ENCODE measurements around the gene TNIP1. TPM values are rescaled to one million over a fixed set of nuclear protein-coding genes. Genes with fewer than 3 reads are reported as not detected.

TNIP1 gene
- total RNA-seq, 2 donors from 2014 or later: 51.3 to 52.2 TPM

DNA sequence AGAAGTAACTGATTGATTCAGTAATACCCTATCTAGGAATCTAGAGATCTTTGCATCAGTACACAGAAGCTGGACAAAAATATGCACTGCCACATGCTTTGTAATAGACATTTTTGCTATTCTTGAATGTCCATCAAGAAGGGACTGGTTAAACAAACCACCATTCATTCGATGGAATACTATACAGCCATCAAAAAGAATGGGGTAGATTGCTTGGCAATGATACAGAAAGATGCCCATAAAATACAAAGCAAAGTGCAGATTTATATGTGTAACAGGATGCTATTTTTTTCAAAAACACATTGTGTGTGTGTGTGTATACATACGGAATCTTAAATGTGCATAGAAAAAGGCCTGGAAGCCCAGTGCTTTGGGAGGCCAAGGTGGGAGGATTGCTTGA is 7.6 kb downstream of the TNIP1 start:
- Mint-ChIP-seq H3K9me3 (no peaks in the 10 kb centered on the region), H3K27me3 (ENCODE audit: insufficient read depth) (no peaks in the 10 kb centered on the region), H3K27ac (no peak overlapping the region), H3K4me3 (no peak overlapping the region), H3K36me3 (ENCODE audit: low read depth) (peaks cover 5% of the 10 kb centered on the region), H3K4me1 (peaks cover 7% of the 10 kb centered on the region)
- no peak for DNase-seq
- Histone ChIP-seq H3K4me1 (ENCODE audit: control insufficient read depth, insufficient read depth, low read length) (peaks cover 8% of the 10 kb centered on the region), H3K9me3 (ENCODE audit: control insufficient read depth, low read length) (no peaks in the 10 kb centered on the region), H3K9ac (ENCODE audit: extremely low read depth, low read length, poor library complexity, severe bottlenecking) (no peak overlapping the region), H3K27ac (ENCODE audit: low read depth, low read length) (no peak overlapping the region), H3K27me3 (ENCODE audit: control insufficient read depth, insufficient read depth, low read length, poor library complexity, severe bottlenecking) (no peaks in the 10 kb centered on the region), H3K4me3 (ENCODE audit: low read length) (no peak overlapping the region), H3K36me3 (ENCODE audit: control insufficient read depth, insufficient read depth, low read length) (no peaks in the 10 kb centered on the region)
- TF ChIP-seq, protein P1, sequence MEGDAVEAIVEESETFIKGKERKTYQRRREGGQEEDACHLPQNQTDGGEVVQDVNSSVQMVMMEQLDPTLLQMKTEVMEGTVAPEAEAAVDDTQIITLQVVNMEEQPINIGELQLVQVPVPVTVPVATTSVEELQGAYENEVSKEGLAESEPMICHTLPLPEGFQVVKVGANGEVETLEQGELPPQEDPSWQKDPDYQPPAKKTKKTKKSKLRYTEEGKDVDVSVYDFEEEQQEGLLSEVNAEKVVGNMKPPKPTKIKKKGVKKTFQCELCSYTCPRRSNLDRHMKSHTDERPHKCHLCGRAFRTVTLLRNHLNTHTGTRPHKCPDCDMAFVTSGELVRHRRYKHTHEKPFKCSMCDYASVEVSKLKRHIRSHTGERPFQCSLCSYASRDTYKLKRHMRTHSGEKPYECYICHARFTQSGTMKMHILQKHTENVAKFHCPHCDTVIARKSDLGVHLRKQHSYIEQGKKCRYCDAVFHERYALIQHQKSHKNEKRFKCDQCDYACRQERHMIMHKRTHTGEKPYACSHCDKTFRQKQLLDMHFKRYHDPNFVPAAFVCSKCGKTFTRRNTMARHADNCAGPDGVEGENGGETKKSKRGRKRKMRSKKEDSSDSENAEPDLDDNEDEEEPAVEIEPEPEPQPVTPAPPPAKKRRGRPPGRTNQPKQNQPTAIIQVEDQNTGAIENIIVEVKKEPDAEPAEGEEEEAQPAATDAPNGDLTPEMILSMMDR (conservative IDR thresholded peaks at IDR 0.05): no peak
- WGBS, 2 experiments (ENCODE audit: insufficient coverage in 1 of 2, insufficient read length in 1 of 2): 83 to 88% methylated on average over 1 to 2 of the region's 2 CpGs

DNA sequence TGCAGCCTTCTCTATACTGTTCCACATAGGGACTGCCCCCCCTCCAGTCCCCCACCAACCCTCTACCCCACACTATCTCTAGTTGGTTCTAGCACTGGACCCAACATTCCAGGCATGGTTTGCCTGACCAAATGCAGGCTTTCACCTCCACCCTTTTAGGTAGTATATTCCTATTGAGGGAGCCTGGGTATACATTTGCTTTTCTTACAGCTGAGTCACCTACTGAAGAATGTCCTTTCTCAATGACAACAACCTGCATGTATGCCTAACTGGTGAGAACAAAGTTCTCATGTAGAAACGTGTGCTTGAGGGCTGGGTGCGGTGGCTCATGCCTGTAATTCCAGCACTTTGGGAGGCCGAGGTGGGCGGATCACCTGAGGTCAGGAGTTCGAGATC is 8.2 kb downstream of the TNIP1 start:
- Mint-ChIP-seq H3K36me3 (ENCODE audit: low read depth) (peaks cover 11% of the 10 kb centered on the region), H3K9me3 (peaks cover 3% of the 10 kb centered on the region), H3K4me1 (peaks cover 7% of the 10 kb centered on the region), H3K27me3 (ENCODE audit: insufficient read depth) (no peaks in the 10 kb centered on the region), H3K4me3 (no peak overlapping the region), H3K27ac (peak overlapping the region; percentile 81)
- no peaks in the 10 kb centered on the region for H3K9me3 ChIP-seq (ENCODE audit: control insufficient read depth, low read length)
- H3K9ac ChIP-seq (ENCODE audit: extremely low read depth, low read length, poor library complexity, severe bottlenecking): no peak overlapping the region
- DNase-seq: no peak
- H3K27me3 ChIP-seq (ENCODE audit: control insufficient read depth, insufficient read depth, low read length, poor library complexity, severe bottlenecking): no peaks in the 10 kb centered on the region
- TF ChIP-seq, protein P1 (conservative IDR thresholded peaks at IDR 0.05): no peak
- H3K4me3 ChIP-seq (ENCODE audit: low read length): no peak overlapping the region
- H3K27ac ChIP-seq (ENCODE audit: low read depth, low read length): no peak overlapping the region
- WGBS, 2 experiments (ENCODE audit: insufficient coverage in 1 of 2, insufficient read length in 1 of 2): 85 to 88% methylated on average over 2 to 5 of the region's 5 CpGs
- H3K4me1 ChIP-seq (ENCODE audit: control insufficient read depth, insufficient read depth, low read length): peaks cover 8% of the 10 kb centered on the region
- no peaks in the 10 kb centered on the region for H3K36me3 ChIP-seq (ENCODE audit: control insufficient read depth, insufficient read depth, low read length)

DNA sequence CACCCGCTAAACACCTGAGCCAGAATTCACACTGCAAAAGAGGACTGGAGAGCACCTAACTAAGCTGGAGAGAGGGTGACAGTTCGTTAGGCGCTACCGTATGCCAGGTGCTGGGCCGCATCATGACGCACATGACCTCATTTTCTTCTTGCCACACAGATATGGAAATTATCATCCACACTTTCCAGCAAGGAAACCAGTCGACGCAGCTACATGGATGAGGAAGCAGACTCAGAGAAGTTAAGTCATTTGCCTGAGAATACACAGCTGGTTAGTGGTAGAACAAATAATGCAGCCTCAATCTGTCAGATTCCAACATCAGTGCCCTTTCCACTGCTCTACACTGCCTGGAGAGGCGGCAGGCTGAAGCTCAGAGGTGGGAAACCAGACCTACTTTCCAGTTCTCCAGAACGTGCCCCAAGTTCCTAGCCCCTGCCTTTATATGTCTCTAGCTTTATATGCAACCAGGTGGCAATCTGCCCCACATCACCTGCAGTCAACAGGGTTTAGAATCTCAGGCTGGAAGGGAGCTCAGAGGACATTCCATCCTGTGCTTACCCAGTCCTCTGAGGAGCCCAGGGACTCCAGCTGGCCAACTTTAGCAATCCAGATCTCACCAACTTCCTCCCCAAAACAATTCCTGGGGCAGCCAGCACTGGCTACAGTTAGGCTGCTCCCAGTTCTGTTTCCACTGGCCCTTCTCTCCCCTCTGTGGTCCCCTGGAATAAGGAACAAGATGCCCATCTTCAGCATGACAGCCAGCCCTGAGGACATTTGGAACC is 8.8 kb downstream of the TNIP1 start:
- Histone ChIP-seq H3K9me3 (ENCODE audit: control insufficient read depth, low read length) (no peaks in the 10 kb centered on the region), H3K36me3 (ENCODE audit: control insufficient read depth, insufficient read depth, low read length) (no peaks in the 10 kb centered on the region), H3K9ac (ENCODE audit: extremely low read depth, low read length, poor library complexity, severe bottlenecking) (no peak overlapping the region), H3K4me1 (ENCODE audit: control insufficient read depth, insufficient read depth, low read length) (peaks cover 8% of the 10 kb centered on the region), H3K4me3 (ENCODE audit: low read length) (no peak overlapping the region), H3K27ac (ENCODE audit: low read depth, low read length) (no peak overlapping the region), H3K27me3 (ENCODE audit: control insufficient read depth, insufficient read depth, low read length, poor library complexity, severe bottlenecking) (no peaks in the 10 kb centered on the region)
- H3K27me3 Mint-ChIP-seq (ENCODE audit: insufficient read depth): no peaks in the 10 kb centered on the region
- H3K4me1 Mint-ChIP-seq: peaks cover 7% of the 10 kb centered on the region
- H3K9me3 Mint-ChIP-seq: peaks cover 3% of the 10 kb centered on the region
- no peak overlapping the region for H3K4me3 Mint-ChIP-seq
- TF ChIP-seq, protein P1 (conservative IDR thresholded peaks at IDR 0.05): no peak
- DNase-seq: no peak
- WGBS, 2 experiments (ENCODE audit: insufficient coverage in 1 of 2, insufficient read length in 1 of 2): 93 to 96% methylated on average over 9 to 10 of the region's 10 CpGs
- H3K36me3 Mint-ChIP-seq (ENCODE audit: low read depth): peaks cover 16% of the 10 kb centered on the region
- H3K27ac Mint-ChIP-seq: peak overlapping the region; percentile 81

All from endodermal cell (in vitro differentiated cells).